HEK293 (cell line): ENCODE data around the gene VASP.

Source experiments
- CTCF ChIA-PET: fragments of 350-600 bp; formaldehyde crosslinking; extraction: SDS; loops from one replicate; lab custom pipeline; 2021; ENCODE audit warnings: antibody characterized with exemption; lab: Yijun Ruan, JAX
- POLR2A ChIA-PET: fragments of 300-600 bp; formaldehyde crosslinking; extraction: SDS; loops from one replicate; lab custom pipeline; 2020; ENCODE audit warnings: antibody characterized with exemption, inconsistent platforms; lab: Yijun Ruan, JAX
- H3K27ac ChIP-seq: fragments of 200-500 bp; sonication (Bioruptor generic); 2 replicates; pipeline ENCODE4 v1.5.1; 2014; ENCODE audit warnings: low read depth, low read length, control low read depth, inconsistent platforms; ENCODE audit errors: extremely low read depth
- H3K36me3 ChIP-seq, 2 experiments: fragments of 200-500 bp in 1 of 2; sonication (Bioruptor generic) in 1 of 2; 1 replicate in 1 of 2; 2 replicates in 1 of 2; pipeline ENCODE4 v1.5.1; 2014 to 2017; ENCODE audit warnings: inconsistent platforms in 2 of 2, low read length in 2 of 2; ENCODE audit not compliant: control insufficient read depth in 2 of 2, insufficient read depth in 1 of 2
- H3K4me1 ChIP-seq: fragments of 200-500 bp; sonication (Bioruptor generic); 2 replicates; pipeline ENCODE4 v1.5.1; 2014; ENCODE audit warnings: mild to moderate bottlenecking, low read length, inconsistent platforms; ENCODE audit not compliant: control insufficient read depth, insufficient read depth
- H3K4me3 ChIP-seq: 2 replicates; pipeline ENCODE4 v1.5.1; 2011; ENCODE audit warnings: low read depth, mild to moderate bottlenecking, control low read depth, low read length, moderate library complexity
- H3K9me3 ChIP-seq: fragments of 200-500 bp; sonication (Bioruptor generic); 2 replicates; pipeline ENCODE4 v1.5.1; 2014; ENCODE audit warnings: low read depth, low read length, inconsistent platforms; ENCODE audit not compliant: control insufficient read depth, insufficient read depth
- GLIS1 ChIP-seq: fragments of 450-650 bp; formaldehyde crosslinking; IDR thresholded peaks from 2 replicates; pipeline ENCODE4 v1.5.1; 2016; ENCODE audit warnings: missing biosample characterization, missing genetic modification characterization
- HOXD13 ChIP-seq: sonication (generic); formaldehyde crosslinking; IDR thresholded peaks from 2 replicates; pipeline ENCODE4 v1.8.0; 2022; ENCODE audit warnings: missing genetic modification reagents, borderline replicate concordance
- IKZF3 ChIP-seq: fragments of 450-650 bp; IDR thresholded peaks from 2 replicates; pipeline ENCODE4 v1.5.0; 2018; ENCODE audit warnings: missing biosample characterization, mild to moderate bottlenecking, missing genetic modification characterization, moderate library complexity
- REPIN1 ChIP-seq: fragments of 450-650 bp; formaldehyde crosslinking; IDR thresholded peaks from 2 replicates; pipeline ENCODE4 v1.5.1; 2017; ENCODE audit warnings: missing biosample characterization, missing genetic modification characterization, low read depth
- REST ChIP-seq: fragments of 450-650 bp; formaldehyde crosslinking; IDR thresholded peaks from 2 replicates; pipeline ENCODE4 v1.5.1; 2016; ENCODE audit warnings: missing biosample characterization, missing genetic modification characterization
- SALL2 ChIP-seq: fragments of 450-650 bp; formaldehyde crosslinking; IDR thresholded peaks from 2 replicates; pipeline ENCODE4 v1.5.0; 2017; ENCODE audit warnings: missing biosample characterization, mild to moderate bottlenecking, missing genetic modification characterization, borderline replicate concordance
- ZFP3 ChIP-seq: fragments of 450-650 bp; formaldehyde crosslinking; IDR thresholded peaks from 2 replicates; pipeline ENCODE4 v1.5.1; 2016; ENCODE audit warnings: low read depth, missing biosample characterization, missing genetic modification characterization
- ZIC2 ChIP-seq: fragments of 450-650 bp; formaldehyde crosslinking; IDR thresholded peaks from 2 replicates; pipeline ENCODE4 v1.5.1; 2016; ENCODE audit warnings: missing biosample characterization, missing genetic modification characterization
- ZNF140 ChIP-seq: fragments of 450-650 bp; formaldehyde crosslinking; IDR thresholded peaks from 2 replicates; pipeline ENCODE4 v1.5.1; 2016; ENCODE audit warnings: missing biosample characterization, missing genetic modification characterization
- ZNF18 ChIP-seq: fragments of 450-650 bp; formaldehyde crosslinking; IDR thresholded peaks from 2 replicates; pipeline ENCODE4 v1.5.1; 2016; ENCODE audit warnings: missing biosample characterization, missing genetic modification characterization
- ZNF580 ChIP-seq: fragments of 450-650 bp; formaldehyde crosslinking; IDR thresholded peaks from 2 replicates; pipeline ENCODE4 v1.5.1; 2016; ENCODE audit warnings: missing biosample characterization, missing genetic modification characterization
- ZNF585B ChIP-seq: fragments of 450-650 bp; formaldehyde crosslinking; IDR thresholded peaks from 2 replicates; pipeline ENCODE4 v1.5.1; 2016; ENCODE audit warnings: missing biosample characterization, missing genetic modification characterization
- ZNF664 ChIP-seq: fragments of 450-650 bp; formaldehyde crosslinking; IDR thresholded peaks from 2 replicates; pipeline ENCODE4 v1.5.1; 2016; ENCODE audit warnings: missing biosample characterization, missing genetic modification characterization
- ZNF704 ChIP-seq: fragments of 450-650 bp; formaldehyde crosslinking; IDR thresholded peaks from 2 replicates; pipeline ENCODE4 v1.5.1; 2016; ENCODE audit warnings: missing biosample characterization, missing genetic modification characterization
- TF ChIP-seq, protein P1 (sequence below): fragments of 450-650 bp; formaldehyde crosslinking; IDR thresholded peaks from 2 replicates; pipeline ENCODE4 v1.5.1; 2016; ENCODE audit warnings: missing biosample characterization, missing genetic modification characterization
- TF ChIP-seq, protein P2 (sequence below): fragments of 450-650 bp; formaldehyde crosslinking; IDR thresholded peaks from 2 replicates; pipeline ENCODE4 v1.5.1; 2017; ENCODE audit warnings: missing biosample characterization, missing genetic modification characterization
- TF ChIP-seq, protein P3 (sequence below): fragments of 450-650 bp; formaldehyde crosslinking; IDR thresholded peaks from 2 replicates; pipeline ENCODE4 v1.5.1; 2016; ENCODE audit warnings: missing biosample characterization, missing genetic modification characterization, low read depth

The VASP gene

GRCh38 chr19:45477713-45478453 is 29.4 kb upstream of the VASP start (continued):
- TF ChIP-seq ZNF664 (tag by site-specific recombination) (peak; percentile 93), REPIN1 (tag by site-specific recombination) (no peak), ZIC2 (tag by site-specific recombination) (peak; percentile 39), ZNF585B (tag by site-specific recombination) (no peak), IKZF3 (tag by site-specific recombination) (0 out of 2 replicates have a peak, but pooled peaks have one; percentile 12), REST (tag by site-specific recombination) (no peak)
- TF ChIP-seq, protein P1, sequence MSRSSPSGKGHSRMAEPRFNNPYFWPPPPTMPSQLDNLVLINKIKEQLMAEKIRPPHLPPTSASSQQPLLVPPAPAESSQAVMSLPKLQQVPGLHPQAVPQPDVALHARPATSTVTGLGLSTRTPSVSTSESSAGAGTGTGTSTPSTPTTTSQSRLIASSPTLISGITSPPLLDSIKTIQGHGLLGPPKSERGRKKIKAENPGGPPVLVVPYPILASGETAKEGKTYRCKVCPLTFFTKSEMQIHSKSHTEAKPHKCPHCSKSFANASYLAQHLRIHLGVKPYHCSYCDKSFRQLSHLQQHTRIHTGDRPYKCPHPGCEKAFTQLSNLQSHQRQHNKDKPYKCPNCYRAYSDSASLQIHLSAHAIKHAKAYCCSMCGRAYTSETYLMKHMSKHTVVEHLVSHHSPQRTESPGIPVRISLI (tag by site-specific recombination), result peak; percentile 34; the same call in 1 of the 2 replicates
- TF ChIP-seq, protein P2, sequence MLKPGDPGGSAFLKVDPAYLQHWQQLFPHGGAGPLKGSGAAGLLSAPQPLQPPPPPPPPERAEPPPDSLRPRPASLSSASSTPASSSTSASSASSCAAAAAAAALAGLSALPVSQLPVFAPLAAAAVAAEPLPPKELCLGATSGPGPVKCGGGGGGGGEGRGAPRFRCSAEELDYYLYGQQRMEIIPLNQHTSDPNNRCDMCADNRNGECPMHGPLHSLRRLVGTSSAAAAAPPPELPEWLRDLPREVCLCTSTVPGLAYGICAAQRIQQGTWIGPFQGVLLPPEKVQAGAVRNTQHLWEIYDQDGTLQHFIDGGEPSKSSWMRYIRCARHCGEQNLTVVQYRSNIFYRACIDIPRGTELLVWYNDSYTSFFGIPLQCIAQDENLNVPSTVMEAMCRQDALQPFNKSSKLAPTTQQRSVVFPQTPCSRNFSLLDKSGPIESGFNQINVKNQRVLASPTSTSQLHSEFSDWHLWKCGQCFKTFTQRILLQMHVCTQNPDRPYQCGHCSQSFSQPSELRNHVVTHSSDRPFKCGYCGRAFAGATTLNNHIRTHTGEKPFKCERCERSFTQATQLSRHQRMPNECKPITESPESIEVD (tag by site-specific recombination), result no peak

GRCh38 chr19:45478454-45479238 is 28.6 kb upstream of the VASP start:
- ChIA-PET POLR2A (interaction anchor here (0.6 to 3.3 kb wide), 19 partner anchors 9 to 214 kb away, joined by 3 to 41 read pairs (median 4); partner anchors contain the start of genes ERCC2, FOSB and QPCTL), CTCF (interaction anchor here (0.6 to 8.5 kb wide), 56 partner anchors 9 to 1732 kb away, joined by 3 to 295 read pairs (median 4); partner anchors contain the start of genes FOSB, OPA3, PPP1R13L and RTN2)
- H3K36me3 ChIP-seq, result no peaks in the 10 kb centered on the region
- H3K27ac ChIP-seq, result peak overlapping the region; percentile 98
- H3K4me1 ChIP-seq, result no peaks in the 10 kb centered on the region
- no peaks in the 10 kb centered on the region for H3K9me3 ChIP-seq
- peak overlapping the region; percentile 52 for H3K4me3 ChIP-seq
- TF ChIP-seq, protein P3, sequence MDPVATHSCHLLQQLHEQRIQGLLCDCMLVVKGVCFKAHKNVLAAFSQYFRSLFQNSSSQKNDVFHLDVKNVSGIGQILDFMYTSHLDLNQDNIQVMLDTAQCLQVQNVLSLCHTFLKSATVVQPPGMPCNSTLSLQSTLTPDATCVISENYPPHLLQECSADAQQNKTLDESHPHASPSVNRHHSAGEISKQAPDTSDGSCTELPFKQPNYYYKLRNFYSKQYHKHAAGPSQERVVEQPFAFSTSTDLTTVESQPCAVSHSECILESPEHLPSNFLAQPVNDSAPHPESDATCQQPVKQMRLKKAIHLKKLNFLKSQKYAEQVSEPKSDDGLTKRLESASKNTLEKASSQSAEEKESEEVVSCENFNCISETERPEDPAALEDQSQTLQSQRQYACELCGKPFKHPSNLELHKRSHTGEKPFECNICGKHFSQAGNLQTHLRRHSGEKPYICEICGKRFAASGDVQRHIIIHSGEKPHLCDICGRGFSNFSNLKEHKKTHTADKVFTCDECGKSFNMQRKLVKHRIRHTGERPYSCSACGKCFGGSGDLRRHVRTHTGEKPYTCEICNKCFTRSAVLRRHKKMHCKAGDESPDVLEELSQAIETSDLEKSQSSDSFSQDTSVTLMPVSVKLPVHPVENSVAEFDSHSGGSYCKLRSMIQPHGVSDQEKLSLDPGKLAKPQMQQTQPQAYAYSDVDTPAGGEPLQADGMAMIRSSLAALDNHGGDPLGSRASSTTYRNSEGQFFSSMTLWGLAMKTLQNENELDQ (tag by site-specific recombination), result no peak
- peak; percentile 8 for TF ChIP-seq ZNF580 (tag by site-specific recombination)
- TF ChIP-seq GLIS1 (tag by site-specific recombination), result no peak; the same call in 1 of the 2 replicates
- TF ChIP-seq ZNF140 (tag by site-specific recombination), result no peak
- TF ChIP-seq ZFP3 (tag by site-specific recombination), result no peak
- no peak for TF ChIP-seq HOXD13 (CRISPR knock-in tag)
- TF ChIP-seq ZNF704 (tag by site-specific recombination), result no peak
- no peak for TF ChIP-seq SALL2
- TF ChIP-seq ZNF18 (tag by site-specific recombination), result no peak
